Right renal cortex interstitium (tissue), 3 donors: ENCODE data around the gene CENATAC. TPM values are rescaled to one million over a fixed set of nuclear protein-coding genes. Genes with fewer than 3 reads are reported as not detected.
"Not testable (repeated sequence)": the region's sequence is repeated elsewhere in the genome, so short reads cannot be mapped to it uniquely, and the experiment has no call there.

ENCODE experiments used
- DNase-seq, 3 donors: peaks; one replicate each; pipeline ENCODE4 v3.0.0-alpha.2; 2013; ENCODE audit warnings: low read depth in 3 of 3, low spot score in 2 of 3
- polyA plus RNA-seq, 3 donors: library from polyadenylated mRNA; unstranded; fragments of 120-200 nt; gene quantifications; one replicate each; pipeline ENCODE4 v1.2.1, GENCODE V29; 2013; ENCODE audit not compliant: insufficient read length in 3 of 3

The CENATAC gene
- polyA plus RNA-seq, 3 donors = 16.1 to 17.8 (median 17.1) TPM

GRCh38 chr11:118991486-118992038 is 6.4 kb upstream of the CENATAC start:
- not testable (repeated sequence) for DNase-seq

GRCh38 chr11:118996926-118997626 is 862 bp upstream of the CENATAC start:
- DNase-seq = no peak

- no peak for DNase-seq
Observed at GRCh38 chr11:118998388-118998717, 415 bp downstream of the CENATAC start.

DNA sequence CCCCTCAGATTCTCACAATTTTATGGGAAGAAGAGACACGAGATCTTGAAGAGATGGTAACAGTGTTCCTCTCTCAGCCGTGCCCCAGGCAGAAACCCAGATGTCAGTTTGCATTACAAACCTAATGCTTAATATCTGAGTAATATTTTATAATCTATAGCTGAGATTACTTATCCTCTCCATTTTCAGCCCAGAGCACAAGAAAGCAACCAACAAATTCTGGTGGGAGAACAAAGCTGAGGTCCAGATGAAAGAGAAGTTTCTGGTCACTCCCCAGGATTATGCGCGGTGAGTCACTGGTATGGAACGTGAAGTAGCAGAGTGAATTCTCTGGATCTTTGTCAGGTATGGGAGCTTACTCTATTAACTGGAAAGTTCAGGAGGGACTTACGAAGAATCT is 884 bp downstream of the CENATAC start:
- DNase-seq = no peak

- no peak for DNase-seq
Observed at GRCh38 chr11:119000906-119001305, 3.0 kb downstream of the CENATAC start.

- DNase-seq = no peak
Observed at GRCh38 chr11:119006656-119007055, 8.7 kb downstream of the CENATAC start.

GRCh38 chr11:119011476-119012053 is 13.6 kb downstream of the CENATAC start:
- no peak for DNase-seq

- no peak for DNase-seq
Observed at GRCh38 chr11:119012629-119013170, 14.8 kb downstream of the CENATAC start.

DNA sequence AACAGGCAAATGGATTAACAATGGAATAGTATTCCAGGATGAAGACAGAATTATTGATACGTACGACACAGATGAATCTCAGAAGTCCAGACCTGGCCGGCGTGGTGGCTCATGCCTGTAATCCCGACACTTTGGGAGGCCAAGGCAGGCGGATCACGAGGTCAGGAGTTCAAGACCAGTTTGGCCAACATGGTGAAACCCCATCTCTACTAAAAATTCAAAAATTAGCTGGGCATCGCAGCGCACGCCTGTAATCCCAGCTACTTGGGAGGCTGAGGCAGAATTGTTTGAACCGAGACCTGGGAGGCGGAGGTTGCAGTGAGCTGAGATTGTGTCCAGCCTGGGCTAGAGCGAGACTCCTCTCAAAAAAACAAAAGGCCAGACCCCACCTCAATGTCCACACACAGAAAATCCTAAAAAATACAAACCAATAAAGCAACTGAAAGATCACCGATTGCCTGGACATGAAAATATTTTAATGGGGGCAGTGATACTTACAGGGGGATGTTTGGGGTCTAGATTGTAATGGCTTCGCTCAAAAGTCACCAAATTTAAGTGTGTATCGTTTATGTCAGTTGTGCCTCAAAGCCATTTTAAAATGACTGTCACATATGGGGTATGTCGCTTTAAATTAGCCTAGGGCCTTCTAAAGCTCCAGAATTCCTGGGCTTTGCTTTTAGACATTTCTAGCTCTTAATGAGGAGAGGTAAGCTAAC is 16.4 kb downstream of the CENATAC start:
- DNase-seq = no peak

DNA sequence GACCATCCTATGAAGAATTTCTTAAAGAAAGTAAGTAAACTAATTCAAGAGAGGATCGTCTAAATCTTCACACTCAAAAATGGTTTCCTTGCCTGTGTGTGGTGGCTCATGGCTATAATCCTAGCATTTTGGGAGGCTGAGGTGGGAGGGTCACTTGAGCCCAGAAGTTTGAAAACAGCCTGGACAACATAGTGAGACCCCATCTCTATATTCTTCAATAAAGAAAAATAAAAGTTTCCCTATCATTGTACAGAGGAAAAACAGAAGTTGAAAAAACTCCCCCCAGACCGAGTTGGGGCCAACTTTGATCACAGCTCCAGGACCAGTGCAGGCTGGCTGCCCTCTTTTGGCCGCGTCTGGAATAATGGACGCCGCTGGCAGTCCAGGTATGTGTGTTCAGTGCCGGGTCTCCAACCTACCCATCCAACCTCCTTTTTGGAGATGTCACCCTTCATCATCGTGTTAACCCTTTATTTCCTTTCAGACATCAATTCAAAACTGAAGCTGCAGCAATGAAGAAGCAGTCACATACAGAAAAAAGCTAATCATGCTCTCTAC is 17.2 kb downstream of the CENATAC start:
- no peak for DNase-seq

- no peak for DNase-seq
Observed at GRCh38 chr11:119016216-119017009, 18.5 kb downstream of the CENATAC start.

- DNase-seq = not testable (repeated sequence)
Observed at GRCh38 chr11:119017377-119017776, 19.4 kb downstream of the CENATAC start.

DNA sequence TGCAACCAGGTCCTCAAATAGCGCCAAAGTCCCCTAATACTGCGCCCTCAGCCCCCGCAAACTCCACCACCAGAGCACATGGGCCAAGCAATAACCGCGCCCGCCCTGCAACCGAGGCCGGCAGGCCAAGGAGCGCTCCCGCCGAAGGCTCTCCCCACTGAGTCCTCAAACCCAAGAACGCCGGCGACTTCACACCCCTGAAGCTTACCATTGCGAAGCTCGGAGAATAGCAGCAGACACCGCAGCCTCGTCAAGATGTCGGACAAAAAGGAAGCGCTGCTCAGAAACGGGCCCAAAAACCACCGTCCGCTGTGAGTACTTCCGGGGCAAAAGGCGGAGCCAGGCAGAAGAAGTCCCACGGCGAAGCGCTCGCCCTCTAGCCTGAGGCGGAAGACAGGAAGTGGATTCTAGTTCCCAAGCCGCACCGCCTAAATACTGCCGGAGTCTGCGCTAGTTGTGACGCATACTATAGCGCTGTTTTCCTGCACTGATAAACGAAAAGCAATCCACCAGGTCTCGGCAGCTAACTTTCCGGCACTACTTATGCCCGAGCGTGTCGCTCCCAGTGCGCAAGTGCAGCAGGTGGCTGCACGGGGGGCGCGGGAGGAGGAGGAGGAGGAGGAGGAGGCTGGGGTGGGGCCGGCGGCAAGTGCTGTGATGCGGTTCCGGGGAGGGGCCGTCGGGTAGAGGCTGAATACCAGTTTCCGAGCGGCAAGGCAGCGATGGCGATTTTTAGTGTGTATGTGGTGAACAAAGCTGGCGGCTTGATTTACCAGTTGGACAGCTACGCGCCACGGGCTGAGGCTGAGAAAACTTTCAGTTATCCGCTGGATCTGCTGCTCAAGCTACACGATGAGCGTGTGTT is 20.4 kb downstream of the CENATAC start, which contains the start of the genes RPS25 and TRAPPC4:
TSS of gene RPS25 (minus strand) at position 270 of the 865 bp plus-strand sequence. CDS start at position 211, 59 bp downstream.
TSS of gene TRAPPC4 (plus strand) at position 693 of the 865 bp plus-strand sequence. CDS start at position 723, 30 bp downstream.
- peak; percentile 93 to 96 (median 94) for DNase-seq

DNA sequence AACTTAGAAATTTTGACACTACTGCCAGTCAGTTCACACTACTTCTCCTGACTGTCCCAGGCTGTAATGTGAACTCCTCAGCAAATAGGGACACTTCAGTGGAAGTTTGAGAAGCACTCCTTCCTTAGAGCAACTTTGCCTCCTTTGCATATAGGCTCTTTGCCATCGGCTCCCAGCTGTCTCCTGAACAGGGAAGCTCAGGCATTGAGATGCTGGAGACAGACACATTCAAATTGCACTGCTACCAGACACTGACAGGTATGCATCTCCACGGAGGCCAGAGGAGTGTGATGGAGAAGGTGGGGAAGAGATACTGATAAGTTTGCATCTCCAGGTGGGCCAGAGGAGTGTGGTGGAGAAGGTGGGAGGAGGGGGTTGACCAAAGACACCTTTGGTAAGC is 22.1 kb downstream of the CENATAC start:
- DNase-seq = no peak

DNA sequence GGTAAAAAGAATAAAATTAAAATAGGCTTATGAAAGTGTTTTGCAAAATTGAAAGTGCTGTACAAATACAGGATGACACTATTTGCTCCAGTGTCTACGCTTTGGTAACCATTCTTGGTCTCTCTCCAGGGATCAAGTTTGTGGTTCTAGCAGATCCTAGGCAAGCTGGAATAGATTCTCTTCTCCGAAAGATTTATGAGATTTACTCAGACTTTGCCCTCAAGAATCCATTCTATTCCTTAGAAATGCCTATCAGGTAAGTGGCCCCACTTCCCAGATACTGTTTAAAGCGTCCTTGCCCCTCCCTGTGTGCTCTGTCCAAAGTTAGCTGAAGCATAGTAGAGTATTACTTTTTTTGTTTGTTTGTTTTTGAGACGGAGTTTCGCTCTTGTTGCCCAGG is 23.7 kb downstream of the CENATAC start:
- no peak for DNase-seq

GRCh38 chr11:119023741-119024140 is 25.8 kb downstream of the CENATAC start:
- DNase-seq = no peak

DNA sequence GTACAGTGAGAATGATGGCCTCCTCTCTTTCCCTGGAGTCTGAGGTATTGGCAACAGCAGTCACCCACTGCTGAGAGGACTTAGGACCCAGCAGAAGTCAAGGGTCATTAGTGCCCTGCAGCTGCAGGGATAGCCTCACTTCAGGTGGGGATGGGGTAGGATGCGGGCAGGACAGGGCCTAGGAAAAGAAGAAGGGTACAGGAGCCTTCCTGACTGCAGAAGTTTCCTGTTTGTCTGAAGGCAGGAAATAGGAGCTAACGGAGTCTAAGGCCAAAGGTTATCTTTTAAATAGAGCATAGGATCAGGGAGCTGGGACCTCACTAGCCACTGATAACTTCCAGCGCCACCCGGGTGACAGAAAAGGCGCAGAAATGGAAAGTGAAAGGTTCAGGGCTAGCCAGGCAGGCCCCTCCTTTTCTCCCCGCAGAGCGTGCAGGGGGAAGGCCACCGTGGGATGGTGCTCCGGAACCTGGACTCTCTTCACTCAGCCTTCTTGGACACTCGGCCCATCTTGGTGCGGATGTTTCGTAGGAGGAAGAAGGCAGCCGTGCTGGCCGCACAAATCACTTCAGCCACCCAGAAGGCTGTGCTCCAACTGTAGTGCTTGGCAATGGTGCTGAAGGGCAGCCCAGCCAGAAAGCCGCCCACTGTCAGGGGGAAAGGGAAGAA is 26.6 kb downstream of the CENATAC start:
- no peak for DNase-seq

- no peak for DNase-seq
Observed at GRCh38 chr11:119025099-119025473, 27.1 kb downstream of the CENATAC start.

DNA sequence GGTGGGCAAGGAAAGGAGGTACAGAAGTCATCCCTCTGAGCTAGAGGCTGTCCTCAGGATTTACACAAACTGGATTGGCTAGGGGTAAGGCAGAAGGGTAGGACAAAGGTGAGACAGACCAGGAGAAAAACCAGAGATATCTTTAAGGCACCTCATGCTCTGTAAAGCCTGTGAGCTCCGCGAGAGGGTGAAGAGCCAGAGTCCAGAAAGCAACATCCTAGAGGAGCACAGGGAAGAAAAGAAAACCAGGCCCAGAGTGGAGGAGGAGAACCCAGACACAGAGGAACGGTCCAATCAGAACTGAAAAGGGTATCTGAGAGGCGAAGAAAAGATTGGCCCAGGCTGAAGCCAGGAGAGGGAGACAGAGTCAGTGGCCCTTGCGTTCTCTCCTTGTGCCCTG is 27.6 kb downstream of the CENATAC start:
- DNase-seq = no peak
